Subcutaneous abdominal adipose tissue (tissue), 5 donors: ENCODE measurements around the gene CROCC2.

Experiments used
- H3K27ac ChIP-seq: one replicate; pipeline ENCODE4 v1.7.0; 2013; ENCODE audit warnings: low read depth, mild to moderate bottlenecking, inconsistent platforms, low read length, moderate library complexity
- H3K27me3 ChIP-seq, 5 donors: one replicate each; pipeline ENCODE4 v1.7.0; 2013; ENCODE audit warnings: low read length in 5 of 5, inconsistent platforms in 1 of 5; ENCODE audit not compliant: control insufficient read depth in 5 of 5, insufficient read depth in 4 of 5
- H3K36me3 ChIP-seq, 5 donors: one replicate each; pipeline ENCODE4 v1.7.0; 2013; ENCODE audit warnings: low read length in 5 of 5; ENCODE audit not compliant: control insufficient read depth in 5 of 5, insufficient read depth in 5 of 5
- H3K4me1 ChIP-seq, 5 donors: one replicate each; pipeline ENCODE4 v1.7.0; 2013; ENCODE audit warnings: low read length in 5 of 5, mild to moderate bottlenecking in 3 of 5, moderate library complexity in 1 of 5; ENCODE audit not compliant: control insufficient read depth in 5 of 5, insufficient read depth in 5 of 5
- H3K4me3 ChIP-seq, 5 donors: one replicate each; pipeline ENCODE4 v1.7.0; 2013; ENCODE audit warnings: low read length in 5 of 5, low read depth in 1 of 5
- H3K9ac ChIP-seq, 5 donors: one replicate each; pipeline ENCODE4 v1.7.0; 2013; ENCODE audit warnings: low read length in 5 of 5, mild to moderate bottlenecking in 4 of 5, moderate library complexity in 3 of 5
- H3K9me3 ChIP-seq, 5 donors: one replicate each; pipeline ENCODE4 v1.7.0; 2013; ENCODE audit warnings: low read length in 5 of 5; ENCODE audit not compliant: control insufficient read depth in 5 of 5
- donor health status: healthy.
- donor health status: healthy.
- donor health status: healthy.
- donor health status: healthy.
- donor health status: healthy.

The CROCC2 gene

GRCh38 chr2:240917009-240917683 lies 11.0 kb downstream of the CROCC2 start:
- peaks cover 7 to 58% (median 48%) of the 10 kb centered on the region in 5 donors for H3K4me1 ChIP-seq
- no peak overlapping the region for H3K4me3 ChIP-seq
- no peaks in the 10 kb centered on the region for H3K9me3 ChIP-seq
- peaks cover 5 to 13% (median 8%) of the 10 kb centered on the region in 5 donors for H3K27me3 ChIP-seq
- peak overlapping the region; percentile 50 for H3K27ac ChIP-seq
- no peaks in the 10 kb centered on the region for H3K36me3 ChIP-seq
- no peak overlapping the region for H3K9ac ChIP-seq

DNA sequence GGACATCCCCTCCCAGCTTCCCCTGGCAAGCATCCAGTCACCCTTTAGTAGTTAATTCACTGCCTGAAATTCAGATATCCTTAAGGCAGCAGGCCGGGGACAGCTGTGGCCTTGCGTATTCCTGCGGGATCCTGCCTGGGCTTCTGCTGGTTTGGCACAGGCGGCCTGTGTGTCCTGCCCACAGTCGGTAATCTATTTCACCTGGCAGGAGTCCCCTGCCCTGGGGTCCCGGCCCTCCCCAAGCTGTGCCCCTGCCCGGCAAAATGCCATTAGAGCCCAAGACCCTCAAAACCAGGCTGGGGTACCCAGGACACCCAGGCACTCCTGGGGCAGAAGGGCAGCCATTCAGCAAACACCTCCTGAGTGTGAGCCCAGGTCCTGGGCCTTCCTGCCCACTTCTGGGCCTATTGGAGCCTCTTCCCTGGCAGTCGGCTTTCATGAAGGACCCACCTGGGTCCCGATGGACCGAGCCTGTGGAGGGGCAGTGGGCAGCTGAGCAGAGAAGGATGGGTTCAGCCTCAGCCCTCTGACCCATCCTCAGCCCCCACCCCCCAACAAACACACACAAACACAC lies 11.6 kb downstream of the CROCC2 start:
- no peak overlapping the region for H3K27ac ChIP-seq
- H3K4me3 ChIP-seq, result no peak overlapping the region
- H3K9ac ChIP-seq, result no peak overlapping the region
- H3K4me1 ChIP-seq, result peaks cover 7 to 58% (median 48%) of the 10 kb centered on the region in 5 donors
- H3K9me3 ChIP-seq, result no peaks in the 10 kb centered on the region
- peaks cover 5 to 13% (median 8%) of the 10 kb centered on the region in 5 donors for H3K27me3 ChIP-seq
- no peaks in the 10 kb centered on the region for H3K36me3 ChIP-seq

GRCh38 chr2:240918258-240919091 lies 12.3 kb downstream of the CROCC2 start:
- no peak overlapping the region for H3K27ac ChIP-seq
- H3K9me3 ChIP-seq, result no peaks in the 10 kb centered on the region
- no peaks in the 10 kb centered on the region for H3K36me3 ChIP-seq
- peaks cover 5 to 13% (median 8%) of the 10 kb centered on the region in 5 donors for H3K27me3 ChIP-seq
- H3K4me3 ChIP-seq, result no peak overlapping the region
- H3K4me1 ChIP-seq, result peaks cover 5 to 55% (median 46%) of the 10 kb centered on the region in 5 donors
- no peak overlapping the region for H3K9ac ChIP-seq

DNA sequence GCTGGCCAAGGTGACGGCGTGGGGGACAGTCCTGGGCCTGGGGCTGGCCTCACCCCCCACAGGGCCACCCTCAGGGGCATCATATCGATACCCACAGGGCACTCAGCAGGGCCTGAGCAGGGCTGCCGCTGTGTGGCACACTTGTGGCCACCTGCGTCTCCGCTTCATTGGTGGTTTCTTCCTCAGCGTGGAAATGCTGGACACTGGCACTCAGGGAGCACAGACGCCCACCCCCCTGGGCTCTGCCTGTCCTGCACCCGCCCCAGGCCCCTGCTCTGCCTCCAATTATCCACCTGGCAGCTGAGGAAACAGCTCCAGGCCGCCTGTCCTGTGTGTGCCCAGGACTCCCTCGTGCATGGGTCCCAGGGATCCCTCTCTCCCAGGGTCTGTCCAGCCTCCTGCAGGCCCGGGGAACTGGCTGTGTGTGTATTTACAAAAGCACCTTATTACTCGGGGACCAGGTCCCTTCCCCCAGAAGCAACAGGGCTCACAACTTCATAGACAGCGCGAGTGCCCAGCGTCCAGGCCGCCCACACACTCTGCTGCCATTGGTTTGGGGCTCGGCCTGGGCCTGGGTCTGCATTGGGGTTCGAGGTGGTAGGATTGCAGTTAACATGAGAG lies 13.1 kb downstream of the CROCC2 start:
- Histone ChIP-seq H3K4me3 (no peak overlapping the region), H3K9ac (no peak overlapping the region), H3K36me3 (no peaks in the 10 kb centered on the region), H3K9me3 (no peaks in the 10 kb centered on the region), H3K4me1 (peaks cover 2 to 47% (median 38%) of the 10 kb centered on the region in 5 donors), H3K27me3 (peaks cover 5 to 13% (median 7%) of the 10 kb centered on the region in 5 donors), H3K27ac (no peak overlapping the region)

- Histone ChIP-seq H3K27ac (no peak overlapping the region), H3K9me3 (no peaks in the 10 kb centered on the region), H3K4me1 (peaks cover 2 to 40% (median 31%) of the 10 kb centered on the region in 5 donors), H3K27me3 (peaks cover 3 to 8% (median 5%) of the 10 kb centered on the region in 5 donors), H3K36me3 (no peaks in the 10 kb centered on the region), H3K4me3 (no peak overlapping the region), H3K9ac (no peak overlapping the region)
Measured at GRCh38 chr2:240919786-240920782, 13.9 kb downstream of the CROCC2 start.

- H3K36me3 ChIP-seq, result no peaks in the 10 kb centered on the region
- peaks cover 2 to 33% (median 25%) of the 10 kb centered on the region in 5 donors for H3K4me1 ChIP-seq
- peaks cover 0 to 3% (median 2%) of the 10 kb centered on the region in 5 donors for H3K27me3 ChIP-seq
- H3K27ac ChIP-seq, result no peak overlapping the region
- no peaks in the 10 kb centered on the region for H3K9me3 ChIP-seq
- H3K9ac ChIP-seq, result peak overlapping the region in 1 of 5 donors; percentile 41
- H3K4me3 ChIP-seq, result no peak overlapping the region
Measured at GRCh38 chr2:240920783-240921231, 14.7 kb downstream of the CROCC2 start.

DNA sequence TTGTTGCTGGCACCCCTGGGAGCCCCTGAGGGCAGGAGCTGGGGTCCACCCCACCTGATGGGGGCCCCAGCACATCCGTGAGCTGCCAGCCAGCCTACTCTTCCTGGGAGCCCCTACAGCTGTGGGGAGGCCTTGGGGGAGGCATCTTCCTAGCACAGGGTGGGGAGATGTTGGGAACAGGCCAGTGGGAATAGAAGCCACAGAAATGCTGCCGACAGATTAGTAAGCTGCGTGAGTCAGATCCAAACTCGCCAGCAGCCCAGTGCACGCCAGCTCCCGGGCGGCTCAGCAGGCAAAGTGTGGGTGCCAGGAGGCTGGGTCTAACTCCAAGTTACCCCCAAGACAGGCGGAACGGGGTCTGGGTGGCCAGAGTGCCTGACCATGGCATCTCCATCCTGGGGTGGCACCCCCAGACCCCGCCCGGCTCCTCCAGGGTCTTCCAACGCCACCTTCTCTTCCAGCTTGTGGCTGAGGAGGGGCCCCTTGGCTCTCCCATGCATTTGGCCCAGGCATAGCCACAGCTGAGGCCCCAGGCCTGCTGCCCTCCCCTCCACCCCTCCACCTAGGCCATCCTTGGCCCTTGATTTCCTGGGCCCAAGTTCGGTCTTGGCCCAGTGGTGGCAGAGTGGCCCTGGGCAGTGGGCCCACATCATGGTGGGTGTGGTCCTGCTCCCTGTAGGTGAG lies 15.3 kb downstream of the CROCC2 start:
- Histone ChIP-seq H3K36me3 (no peaks in the 10 kb centered on the region), H3K27ac (no peak overlapping the region), H3K27me3 (peaks cover 0 to 2% (median 0%) of the 10 kb centered on the region in 5 donors)

GRCh38 chr2:240921995-240922244 lies 15.8 kb downstream of the CROCC2 start:
- H3K36me3 ChIP-seq, result no peaks in the 10 kb centered on the region
- H3K27ac ChIP-seq, result no peak overlapping the region
- peaks cover 2 to 26% (median 19%) of the 10 kb centered on the region in 5 donors for H3K4me1 ChIP-seq
- H3K27me3 ChIP-seq, result peaks cover 0 to 2% (median 0%) of the 10 kb centered on the region in 5 donors
- H3K9ac ChIP-seq, result no peak overlapping the region
- no peak overlapping the region for H3K4me3 ChIP-seq
- H3K9me3 ChIP-seq, result peaks cover 0 to 4% (median 0%) of the 10 kb centered on the region in 5 donors

More for the DNA sequence above, 15.3 kb downstream of the CROCC2 start:
- no peaks in the 10 kb centered on the region for H3K9me3 ChIP-seq
- peaks cover 2 to 30% (median 22%) of the 10 kb centered on the region in 5 donors for H3K4me1 ChIP-seq
- no peak overlapping the region for H3K4me3 ChIP-seq
- H3K9ac ChIP-seq, result no peak overlapping the region
